ENCODE data around the gene C11orf58. TPM values are rescaled to one million over a fixed set of nuclear protein-coding genes. Genes with fewer than 3 reads are reported as not detected.

The C11orf58 gene
- total RNA-seq, 1 donor = 184 TPM

DNA sequence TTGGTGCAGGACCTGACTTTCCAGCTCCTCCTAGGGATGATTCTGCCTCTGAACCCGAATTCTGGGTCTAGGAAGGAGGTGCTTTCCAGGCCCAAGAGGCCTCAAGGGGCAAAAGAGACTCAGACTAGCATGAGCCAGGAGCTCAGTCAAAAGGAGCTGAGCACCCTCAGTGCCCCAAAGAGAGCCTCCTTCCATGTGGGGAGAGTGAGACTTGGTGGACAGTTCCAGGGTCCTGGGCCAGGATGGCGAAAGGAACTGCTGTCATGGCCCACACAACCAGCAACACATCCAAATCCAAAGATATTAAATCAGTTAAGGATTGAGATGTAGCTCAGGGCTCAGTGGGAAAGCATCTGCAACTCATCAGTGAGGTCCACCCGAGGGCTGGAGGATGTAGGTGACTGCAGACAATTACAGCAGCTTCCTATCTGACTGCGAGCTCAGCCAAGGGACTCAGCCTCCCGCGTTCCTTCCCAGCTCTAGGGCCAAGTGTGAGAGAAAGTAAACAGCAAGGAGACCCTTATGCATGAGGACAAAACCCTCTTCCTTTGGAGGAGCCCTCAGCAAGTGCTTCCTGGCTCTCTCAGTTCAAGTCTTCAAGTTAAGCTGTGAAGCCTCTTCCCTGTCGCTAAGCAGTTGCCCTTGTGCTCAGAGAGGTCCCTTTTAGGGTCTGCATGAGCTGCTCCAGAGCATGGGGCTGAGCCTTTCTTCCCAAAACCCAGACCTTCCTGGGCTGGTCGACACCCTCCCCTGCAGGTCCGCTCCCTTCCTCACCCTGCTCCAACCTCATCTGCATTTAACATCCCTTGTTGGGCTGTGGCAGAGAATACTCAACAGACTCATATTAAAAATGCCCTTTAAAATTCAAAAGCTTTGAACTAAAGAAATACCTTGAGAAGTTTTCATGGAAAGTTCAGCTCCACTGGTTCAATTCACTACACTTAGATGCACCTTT lies 35.8 kb downstream of the C11orf58 start:
- DNase-seq (ENCODE audit: low read depth) = no peak
- TF ChIP-seq, protein P1, sequence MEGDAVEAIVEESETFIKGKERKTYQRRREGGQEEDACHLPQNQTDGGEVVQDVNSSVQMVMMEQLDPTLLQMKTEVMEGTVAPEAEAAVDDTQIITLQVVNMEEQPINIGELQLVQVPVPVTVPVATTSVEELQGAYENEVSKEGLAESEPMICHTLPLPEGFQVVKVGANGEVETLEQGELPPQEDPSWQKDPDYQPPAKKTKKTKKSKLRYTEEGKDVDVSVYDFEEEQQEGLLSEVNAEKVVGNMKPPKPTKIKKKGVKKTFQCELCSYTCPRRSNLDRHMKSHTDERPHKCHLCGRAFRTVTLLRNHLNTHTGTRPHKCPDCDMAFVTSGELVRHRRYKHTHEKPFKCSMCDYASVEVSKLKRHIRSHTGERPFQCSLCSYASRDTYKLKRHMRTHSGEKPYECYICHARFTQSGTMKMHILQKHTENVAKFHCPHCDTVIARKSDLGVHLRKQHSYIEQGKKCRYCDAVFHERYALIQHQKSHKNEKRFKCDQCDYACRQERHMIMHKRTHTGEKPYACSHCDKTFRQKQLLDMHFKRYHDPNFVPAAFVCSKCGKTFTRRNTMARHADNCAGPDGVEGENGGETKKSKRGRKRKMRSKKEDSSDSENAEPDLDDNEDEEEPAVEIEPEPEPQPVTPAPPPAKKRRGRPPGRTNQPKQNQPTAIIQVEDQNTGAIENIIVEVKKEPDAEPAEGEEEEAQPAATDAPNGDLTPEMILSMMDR (IDR thresholded peaks at IDR 0.05; ENCODE audit: insufficient read depth, low read depth, low read length) = no peak
- H3K4me3 ChIP-seq (ENCODE audit: low read depth, low read length) = no peak overlapping the region

DNA sequence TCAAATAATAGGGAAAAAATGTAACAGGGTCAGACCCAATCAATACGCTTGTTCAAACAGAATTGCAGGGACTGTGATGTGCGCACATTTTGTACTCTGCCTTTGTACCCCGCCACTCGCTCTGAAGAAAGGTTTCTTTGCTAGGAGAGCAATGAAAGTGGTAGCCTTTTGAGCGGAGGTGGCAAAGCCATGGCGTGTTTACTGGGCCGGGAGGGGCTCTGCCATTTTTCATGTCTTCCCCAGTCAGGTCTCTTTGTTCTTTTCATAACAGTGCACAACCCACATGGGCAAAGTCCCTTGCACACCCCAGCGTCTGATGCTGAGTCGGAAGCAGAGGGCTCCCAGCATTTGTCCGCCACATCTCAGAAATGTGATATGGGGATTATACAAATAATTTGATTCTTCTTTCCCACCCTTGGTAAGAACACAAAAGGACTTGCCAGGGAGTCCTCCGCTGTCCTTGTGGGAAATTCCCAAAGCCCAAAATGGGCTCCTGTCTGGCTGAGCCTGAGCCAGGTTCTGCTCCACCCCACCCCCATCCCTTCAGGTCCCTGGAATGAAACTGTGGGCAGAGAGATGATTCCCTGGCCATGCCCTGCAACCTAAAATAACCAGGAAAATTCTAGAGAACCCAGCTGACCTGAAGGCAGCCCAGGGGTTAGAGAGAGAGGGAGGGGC lies 36.6 kb downstream of the C11orf58 start:
- TF ChIP-seq, protein P1 (IDR thresholded peaks at IDR 0.05; ENCODE audit: insufficient read depth, low read depth, low read length) = no peak
- DNase-seq (ENCODE audit: low read depth) = no peak

DNA sequence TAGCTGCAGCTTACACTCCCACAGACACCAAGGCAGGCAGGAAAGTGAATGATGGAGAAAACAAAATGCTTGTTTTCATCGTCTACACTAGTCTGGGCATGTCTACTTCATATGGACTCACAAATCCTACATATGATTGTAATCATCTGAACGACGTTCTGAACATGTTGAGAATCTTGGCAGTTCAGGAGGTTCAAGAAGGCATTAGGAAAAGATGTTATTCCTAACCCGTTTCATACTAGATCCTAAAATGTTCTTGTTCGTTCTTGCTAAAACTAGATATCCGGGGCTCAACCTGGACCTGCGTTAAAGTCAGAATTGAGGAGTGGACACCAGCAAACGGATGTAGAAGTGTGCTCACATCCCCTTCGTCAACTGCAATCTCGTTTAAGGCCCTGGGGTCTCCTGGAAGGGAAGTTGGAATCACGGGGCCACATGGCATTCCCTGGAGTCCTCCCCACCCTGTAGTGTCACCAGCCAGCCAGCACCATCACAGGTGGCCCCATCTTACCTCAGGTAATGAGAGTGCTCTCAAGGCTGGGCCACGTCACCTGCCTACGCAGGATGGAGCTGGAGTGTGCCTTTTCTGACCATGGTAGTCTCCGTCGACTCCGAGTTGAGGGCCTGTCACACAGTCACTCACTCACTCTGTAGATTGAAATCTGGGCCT lies 37.3 kb downstream of the C11orf58 start:
- TF ChIP-seq, protein P1 (IDR thresholded peaks at IDR 0.05; ENCODE audit: insufficient read depth, low read depth, low read length) = no peak
- no peak overlapping the region for H3K4me3 ChIP-seq (ENCODE audit: low read depth, low read length)
- DNase-seq (ENCODE audit: low read depth) = no peak

More for the DNA sequence above, 36.6 kb downstream of the C11orf58 start:
- no peak overlapping the region for H3K4me3 ChIP-seq (ENCODE audit: low read depth, low read length)

DNA sequence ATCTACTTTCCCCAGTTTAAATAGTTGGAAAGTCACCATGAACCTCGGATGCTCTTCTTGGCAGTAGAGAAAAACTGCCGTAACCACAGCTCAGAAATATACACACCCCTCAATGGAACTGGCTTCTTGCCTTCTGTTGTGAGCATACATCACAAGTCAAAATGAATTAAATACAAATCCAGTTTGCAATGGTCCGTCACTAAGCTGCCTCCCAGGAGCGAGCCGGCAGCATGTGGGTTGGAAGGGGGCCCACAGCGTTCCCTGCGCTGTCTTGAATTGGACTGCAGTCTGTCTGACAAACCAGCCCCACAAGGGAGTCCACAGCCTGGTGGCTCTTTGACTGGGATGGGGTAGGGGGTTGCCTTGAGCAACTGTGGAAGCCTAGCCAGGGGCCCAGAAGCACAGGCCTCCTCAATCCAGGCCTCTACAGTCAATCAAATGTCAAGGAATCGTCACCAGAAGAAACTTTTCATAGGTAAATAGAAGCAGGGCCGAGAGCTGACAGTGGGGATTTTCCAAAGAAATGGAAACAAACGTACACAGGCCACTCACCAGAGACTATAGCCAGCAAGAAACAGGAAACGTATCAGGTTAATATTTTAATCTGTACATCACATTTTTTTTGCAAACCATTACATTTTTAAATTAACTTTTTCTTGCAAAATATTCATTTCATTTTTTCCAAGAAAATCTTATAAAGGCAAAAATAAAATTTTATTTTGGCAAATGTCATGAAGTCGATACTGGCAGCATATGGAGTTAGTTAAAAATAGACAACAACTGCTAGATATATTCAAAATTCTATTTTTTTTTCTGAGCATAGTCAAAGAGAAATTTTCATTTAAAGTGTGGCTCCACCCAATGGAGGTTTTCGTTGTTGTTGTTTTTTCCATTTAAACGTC lies 38.5 kb downstream of the C11orf58 start:
- TF ChIP-seq, protein P1 (IDR thresholded peaks at IDR 0.05; ENCODE audit: insufficient read depth, low read depth, low read length) = no peak
- no peak overlapping the region for H3K4me3 ChIP-seq (ENCODE audit: low read depth, low read length)
- DNase-seq (ENCODE audit: low read depth) = no peak

DNA sequence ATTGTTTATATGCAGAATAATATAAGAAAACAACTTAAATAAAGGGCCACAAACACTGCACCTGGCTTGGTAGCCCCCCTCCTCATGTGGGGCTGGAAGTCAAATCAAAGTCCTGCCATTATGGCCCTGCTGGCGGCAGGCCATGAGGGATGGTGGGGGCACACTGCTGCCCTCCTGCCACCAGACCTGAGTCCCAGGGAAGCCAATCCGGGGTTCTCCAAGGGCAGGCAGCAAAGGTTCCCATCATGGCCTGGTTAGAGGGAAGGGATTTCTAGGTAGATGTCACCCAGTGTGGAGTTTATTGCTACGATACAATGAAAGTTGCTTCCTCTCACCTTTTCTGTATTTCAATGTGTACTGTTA lies 39.1 kb downstream of the C11orf58 start:
- DNase-seq (ENCODE audit: low read depth) = no peak
- no peak overlapping the region for H3K4me3 ChIP-seq (ENCODE audit: low read depth, low read length)
- TF ChIP-seq, protein P1 (IDR thresholded peaks at IDR 0.05; ENCODE audit: insufficient read depth, low read depth, low read length) = no peak

DNA sequence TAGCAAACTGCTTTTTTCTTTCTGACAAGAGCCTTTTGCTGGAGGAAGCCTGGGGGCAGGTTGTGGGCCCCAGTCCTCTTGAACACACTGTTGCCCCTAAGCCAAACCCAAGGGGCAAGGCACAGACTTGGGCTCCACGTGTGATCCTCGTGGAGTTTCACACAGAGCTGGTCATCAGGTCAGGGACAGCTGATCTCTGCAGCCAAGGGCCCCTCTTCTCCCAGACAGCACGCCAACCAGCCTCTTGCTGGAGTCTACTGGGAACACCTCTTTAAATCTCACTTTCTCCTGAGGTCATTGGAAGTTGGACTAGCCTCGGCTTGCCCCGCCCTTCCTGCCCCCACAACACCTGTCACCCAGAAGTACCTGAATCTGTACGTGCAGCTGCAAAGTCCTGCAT lies 39.8 kb downstream of the C11orf58 start:
- TF ChIP-seq, protein P1 (IDR thresholded peaks at IDR 0.05; ENCODE audit: insufficient read depth, low read depth, low read length) = no peak
- DNase-seq (ENCODE audit: low read depth) = no peak
- H3K4me3 ChIP-seq (ENCODE audit: low read depth, low read length) = no peak overlapping the region

Measured in fibroblast of villous mesenchyme (primary cell).